Measurements from ENCODE around the gene TENM4. TPM values are rescaled to one million over a fixed set of nuclear protein-coding genes. Genes with fewer than 3 reads are reported as not detected.

TENM4 gene
- total RNA-seq, 1 donor from 2014 or later = 50.7 TPM

DNA sequence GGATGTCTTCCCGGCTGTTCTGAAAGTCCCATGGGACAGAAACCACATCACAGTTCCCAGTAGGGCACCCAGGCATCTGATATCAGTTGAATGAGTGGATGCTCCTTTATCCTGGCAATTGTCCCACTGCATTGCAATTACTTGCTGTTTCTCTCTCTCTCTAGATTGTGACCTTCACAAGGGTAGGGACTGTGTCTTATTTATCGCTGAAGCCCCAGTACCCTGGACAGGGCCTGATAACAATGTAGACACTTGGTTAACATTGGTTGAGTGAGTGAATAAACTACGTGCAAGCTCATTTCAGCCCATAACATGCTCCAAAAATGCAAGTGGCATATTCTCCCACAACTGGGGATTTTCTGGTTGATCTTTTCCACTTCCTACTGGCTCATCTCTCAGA lies 672.5 kb downstream of the TENM4 start:
- peaks cover 8% of the 10 kb centered on the region for H3K36me3 Mint-ChIP-seq (ENCODE audit: unreplicated experiment)
- no peaks in the 10 kb centered on the region for H3K9me3 Mint-ChIP-seq (ENCODE audit: unreplicated experiment)
- H3K4me1 Mint-ChIP-seq (ENCODE audit: low read depth, unreplicated experiment) = no peaks in the 10 kb centered on the region
- TF ChIP-seq, protein P1, sequence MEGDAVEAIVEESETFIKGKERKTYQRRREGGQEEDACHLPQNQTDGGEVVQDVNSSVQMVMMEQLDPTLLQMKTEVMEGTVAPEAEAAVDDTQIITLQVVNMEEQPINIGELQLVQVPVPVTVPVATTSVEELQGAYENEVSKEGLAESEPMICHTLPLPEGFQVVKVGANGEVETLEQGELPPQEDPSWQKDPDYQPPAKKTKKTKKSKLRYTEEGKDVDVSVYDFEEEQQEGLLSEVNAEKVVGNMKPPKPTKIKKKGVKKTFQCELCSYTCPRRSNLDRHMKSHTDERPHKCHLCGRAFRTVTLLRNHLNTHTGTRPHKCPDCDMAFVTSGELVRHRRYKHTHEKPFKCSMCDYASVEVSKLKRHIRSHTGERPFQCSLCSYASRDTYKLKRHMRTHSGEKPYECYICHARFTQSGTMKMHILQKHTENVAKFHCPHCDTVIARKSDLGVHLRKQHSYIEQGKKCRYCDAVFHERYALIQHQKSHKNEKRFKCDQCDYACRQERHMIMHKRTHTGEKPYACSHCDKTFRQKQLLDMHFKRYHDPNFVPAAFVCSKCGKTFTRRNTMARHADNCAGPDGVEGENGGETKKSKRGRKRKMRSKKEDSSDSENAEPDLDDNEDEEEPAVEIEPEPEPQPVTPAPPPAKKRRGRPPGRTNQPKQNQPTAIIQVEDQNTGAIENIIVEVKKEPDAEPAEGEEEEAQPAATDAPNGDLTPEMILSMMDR (IDR thresholded peaks at IDR 0.05; ENCODE audit: partially characterized antibody, unreplicated experiment) = no peak
- H3K27ac Mint-ChIP-seq (ENCODE audit: unreplicated experiment) = no peak overlapping the region
- DNase-seq = no peak
- no peak overlapping the region for H3K4me3 Mint-ChIP-seq (ENCODE audit: unreplicated experiment)
- peaks cover 2% of the 10 kb centered on the region for H3K27me3 Mint-ChIP-seq (ENCODE audit: unreplicated experiment)

- Mint-ChIP-seq H3K9me3 (ENCODE audit: unreplicated experiment) (no peaks in the 10 kb centered on the region), H3K36me3 (ENCODE audit: unreplicated experiment) (peaks cover 8% of the 10 kb centered on the region), H3K4me1 (ENCODE audit: low read depth, unreplicated experiment) (no peaks in the 10 kb centered on the region), H3K27ac (ENCODE audit: unreplicated experiment) (no peak overlapping the region), H3K27me3 (ENCODE audit: unreplicated experiment) (peaks cover 2% of the 10 kb centered on the region), H3K4me3 (ENCODE audit: unreplicated experiment) (no peak overlapping the region)
- TF ChIP-seq, protein P1 (IDR thresholded peaks at IDR 0.05; ENCODE audit: partially characterized antibody, unreplicated experiment) = no peak
- DNase-seq = no peak
These were observed 673.5 kb downstream of the TENM4 start for GRCh38 chr11:78767027-78767932.

- H3K36me3 Mint-ChIP-seq (ENCODE audit: unreplicated experiment) = peaks cover 8% of the 10 kb centered on the region
- H3K27me3 Mint-ChIP-seq (ENCODE audit: unreplicated experiment) = no peaks in the 10 kb centered on the region
- no peaks in the 10 kb centered on the region for H3K4me1 Mint-ChIP-seq (ENCODE audit: low read depth, unreplicated experiment)
- H3K4me3 Mint-ChIP-seq (ENCODE audit: unreplicated experiment) = no peak overlapping the region
- H3K9me3 Mint-ChIP-seq (ENCODE audit: unreplicated experiment) = peaks cover 2% of the 10 kb centered on the region
- DNase-seq = no peak
- TF ChIP-seq, protein P1 (IDR thresholded peaks at IDR 0.05; ENCODE audit: partially characterized antibody, unreplicated experiment) = no peak
- H3K27ac Mint-ChIP-seq (ENCODE audit: unreplicated experiment) = no peak overlapping the region
These were observed 675.9 kb downstream of the TENM4 start for GRCh38 chr11:78764946-78765345.

GRCh38 chr11:78763664-78764063 lies 677.2 kb downstream of the TENM4 start:
- Mint-ChIP-seq H3K4me1 (ENCODE audit: low read depth, unreplicated experiment) (no peaks in the 10 kb centered on the region), H3K9me3 (ENCODE audit: unreplicated experiment) (peaks cover 2% of the 10 kb centered on the region), H3K4me3 (ENCODE audit: unreplicated experiment) (no peak overlapping the region), H3K27ac (ENCODE audit: unreplicated experiment) (no peak overlapping the region), H3K27me3 (ENCODE audit: unreplicated experiment) (no peaks in the 10 kb centered on the region), H3K36me3 (ENCODE audit: unreplicated experiment) (peaks cover 2% of the 10 kb centered on the region)
- TF ChIP-seq, protein P1 (IDR thresholded peaks at IDR 0.05; ENCODE audit: partially characterized antibody, unreplicated experiment) = no peak
- no peak for DNase-seq

DNA sequence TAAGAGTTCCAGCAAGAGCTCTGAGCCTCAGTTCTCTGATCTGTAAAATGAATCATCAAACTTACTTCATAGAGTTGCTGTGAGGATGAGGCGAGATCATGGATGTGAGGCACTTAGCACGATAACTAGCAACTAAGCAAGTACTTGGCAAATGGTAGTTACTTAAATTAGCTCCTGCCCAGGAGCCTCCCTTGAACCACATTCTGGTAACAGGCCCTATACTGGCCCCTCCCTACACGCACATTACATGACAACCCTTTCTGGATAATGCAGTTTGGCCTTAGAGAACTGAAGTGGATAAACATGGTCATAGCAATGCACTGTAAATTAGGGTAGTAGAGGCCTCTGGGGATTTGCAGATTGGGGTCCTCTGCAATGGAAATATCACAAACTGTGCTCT lies 678.7 kb downstream of the TENM4 start:
- TF ChIP-seq, protein P1 (IDR thresholded peaks at IDR 0.05; ENCODE audit: partially characterized antibody, unreplicated experiment) = no peak
- H3K4me3 Mint-ChIP-seq (ENCODE audit: unreplicated experiment) = no peak overlapping the region
- DNase-seq = no peak
- no peaks in the 10 kb centered on the region for H3K27me3 Mint-ChIP-seq (ENCODE audit: unreplicated experiment)
- H3K4me1 Mint-ChIP-seq (ENCODE audit: low read depth, unreplicated experiment) = no peaks in the 10 kb centered on the region
- H3K27ac Mint-ChIP-seq (ENCODE audit: unreplicated experiment) = no peak overlapping the region
- H3K36me3 Mint-ChIP-seq (ENCODE audit: unreplicated experiment) = no peaks in the 10 kb centered on the region
- H3K9me3 Mint-ChIP-seq (ENCODE audit: unreplicated experiment) = peaks cover 2% of the 10 kb centered on the region
